ENCODE measurements around the gene C17orf75.

- no peak for TF ChIP-seq CTCF (IDR thresholded peaks at IDR 0.05; ENCODE audit: low read length)
- TF ChIP-seq EZH2 (IDR thresholded peaks at IDR 0.05; ENCODE audit: borderline replicate concordance, low read length) = no peak
Observed at GRCh38 chr17:32357615-32358014, 15.6 kb upstream of the C17orf75 start.
